HTERT RPE-1 (cell line): ENCODE results near the gene ITPR1.

Experiments
- in situ Hi-C: fragments of 300-500 bp; cut with MboI; formaldehyde crosslinking; loops from 4 replicates; pipeline ENCODE4 v1.14.3; 2020; ENCODE audit warnings: low sequenced_read_pairs

The ITPR1 gene

DNA sequence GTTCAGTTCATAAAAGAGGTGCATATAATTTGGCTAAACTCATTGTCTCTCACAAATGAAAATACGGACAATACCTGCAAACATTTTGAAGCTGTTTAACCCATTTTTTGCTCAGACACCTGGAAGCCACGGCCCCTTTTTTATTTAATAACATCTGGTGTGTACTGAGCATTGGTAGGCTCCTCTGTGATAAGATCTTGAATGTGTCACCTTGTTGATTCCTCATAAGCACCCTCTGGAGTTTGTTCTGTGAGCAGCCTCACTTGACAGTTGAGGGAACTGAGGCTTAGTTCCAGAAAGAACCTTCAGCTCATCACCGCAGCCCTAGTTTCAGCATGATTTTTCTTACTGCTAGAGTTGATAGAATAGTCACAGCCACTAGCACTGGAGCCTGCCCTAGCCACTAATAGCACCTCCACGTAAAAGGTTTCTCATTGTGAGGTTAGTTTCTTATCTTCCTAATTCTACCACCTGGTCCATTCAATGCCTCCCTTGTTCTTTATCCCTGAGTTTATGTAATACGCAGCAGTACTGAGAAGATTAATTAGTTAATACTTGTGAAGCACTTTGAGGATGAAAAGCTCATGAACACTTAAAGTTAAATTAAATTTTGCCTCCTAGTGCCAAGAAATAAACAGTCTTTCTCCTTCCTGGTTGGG lies 71.9 kb downstream of the ITPR1 start:
- in situ Hi-C loops, result no loop called here

DNA sequence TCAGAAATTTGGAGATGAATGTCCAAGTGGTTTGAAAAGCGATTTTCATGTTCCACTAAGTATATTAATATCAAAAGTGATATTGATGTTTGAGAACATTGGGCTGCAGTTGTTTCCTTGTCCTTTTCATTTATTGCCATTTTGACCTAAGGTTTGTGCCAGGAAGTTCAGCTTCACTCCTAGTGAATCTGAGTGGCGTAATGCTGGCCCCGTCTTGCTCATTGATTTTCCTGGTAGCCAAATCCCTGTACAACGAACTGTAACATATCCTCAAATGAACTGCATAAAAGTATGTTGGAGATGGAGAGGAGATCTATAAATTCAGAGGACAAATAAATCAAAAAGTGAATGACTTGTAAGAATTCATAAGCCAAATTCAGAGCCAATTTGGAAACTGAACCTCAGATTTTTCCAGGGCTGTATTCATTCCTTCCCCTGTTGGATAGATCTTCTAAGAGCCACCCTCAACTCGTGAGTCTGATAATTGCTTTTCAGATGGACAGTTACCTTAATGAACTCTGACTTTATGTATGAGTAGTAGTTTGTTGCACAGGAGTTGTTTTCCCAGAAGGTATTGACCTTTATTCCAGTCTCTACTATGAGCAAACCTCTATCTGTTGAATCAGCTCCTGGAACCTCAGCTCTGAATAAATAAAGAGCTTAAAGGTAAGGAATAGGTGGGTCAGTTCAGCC lies 72.8 kb downstream of the ITPR1 start:
- in situ Hi-C loops, result no loop called here

DNA sequence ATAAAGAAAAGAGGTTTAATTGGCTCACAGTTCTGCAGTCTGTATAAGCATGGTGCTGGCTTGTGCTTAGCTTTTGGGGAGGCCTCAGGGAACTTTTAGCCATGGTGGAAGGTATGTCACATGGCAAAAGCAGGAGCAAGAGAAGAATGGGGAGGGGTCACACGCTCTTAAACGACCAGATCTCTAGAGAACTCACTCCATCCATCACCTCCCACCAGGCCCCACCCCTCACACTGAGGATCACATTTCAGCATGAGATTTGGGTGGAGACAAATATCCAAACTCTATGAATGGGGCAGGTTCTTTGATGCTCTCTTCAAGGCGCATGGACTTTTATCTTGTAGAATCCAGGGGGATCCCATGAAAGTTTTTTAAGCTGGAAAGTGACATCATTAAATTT lies 75.7 kb downstream of the ITPR1 start:
- in situ Hi-C loops, result no loop called here

DNA sequence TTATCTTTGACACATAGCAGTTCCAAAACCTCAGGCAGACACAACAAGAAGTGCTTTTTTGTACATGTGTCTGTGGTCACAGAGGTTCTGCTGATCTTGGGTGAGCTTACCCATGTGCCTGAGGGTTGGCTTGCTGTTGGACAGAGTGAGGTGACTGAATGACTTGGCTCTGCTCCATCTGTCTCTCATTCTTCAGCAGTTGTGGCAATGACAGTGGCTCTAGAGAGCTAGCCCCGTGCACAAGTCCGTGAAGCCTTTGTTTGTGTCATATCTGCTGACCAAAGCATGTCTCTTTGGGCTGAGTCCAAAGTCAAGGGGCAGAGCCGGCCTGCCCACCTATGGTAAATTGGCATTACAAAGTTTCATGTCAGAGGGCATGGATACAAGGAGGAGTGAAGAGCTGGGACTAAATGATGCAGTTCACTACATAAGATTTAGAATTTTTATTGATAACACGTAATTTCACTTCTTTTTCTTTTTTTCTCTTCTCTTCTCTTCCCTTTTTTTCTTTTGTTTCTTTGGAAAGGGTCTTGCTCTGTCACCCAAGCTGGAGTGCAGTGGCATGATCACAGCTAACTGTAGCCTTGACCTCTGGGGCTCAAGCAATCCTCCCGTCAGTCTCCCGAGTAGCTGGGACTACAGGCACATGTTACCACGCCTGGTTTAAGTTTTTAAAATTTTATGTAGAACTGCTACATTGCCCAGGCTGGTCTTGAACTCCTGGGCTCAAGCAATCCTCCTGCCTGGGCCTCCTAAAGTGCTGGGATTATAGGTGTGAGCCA lies 77.9 kb downstream of the ITPR1 start:
- in situ Hi-C loops, result no loop called here

DNA sequence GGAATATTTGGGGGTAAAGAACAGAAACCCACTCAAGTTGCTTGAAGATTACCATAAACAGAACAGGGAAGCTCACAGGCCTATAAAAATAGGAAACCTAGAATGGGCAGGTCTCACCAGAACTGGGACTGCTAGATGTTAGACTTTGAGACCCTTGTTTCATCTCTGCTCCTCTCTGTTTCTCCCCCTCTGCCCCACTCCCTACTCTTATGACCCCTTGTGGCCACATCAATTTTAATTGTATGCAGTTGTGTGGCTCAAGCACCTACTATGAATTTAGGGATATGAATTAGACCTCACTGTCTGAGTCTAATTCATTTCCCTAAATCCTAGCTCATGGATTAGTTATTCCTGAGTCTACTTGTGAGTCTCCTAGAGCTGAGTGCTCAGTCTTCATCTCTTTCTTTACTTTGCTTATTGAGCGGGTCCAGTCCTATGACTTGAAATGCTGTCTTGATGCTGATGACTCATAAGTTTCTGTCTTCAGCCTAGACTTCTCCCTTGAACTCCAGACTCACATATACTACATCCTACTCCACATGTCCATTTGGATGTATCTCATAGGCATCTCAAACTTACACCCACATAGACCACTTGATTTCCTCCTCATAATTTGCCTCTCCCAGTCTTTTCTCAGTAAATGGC lies 78.7 kb downstream of the ITPR1 start:
- in situ Hi-C loops, result no loop called here

DNA sequence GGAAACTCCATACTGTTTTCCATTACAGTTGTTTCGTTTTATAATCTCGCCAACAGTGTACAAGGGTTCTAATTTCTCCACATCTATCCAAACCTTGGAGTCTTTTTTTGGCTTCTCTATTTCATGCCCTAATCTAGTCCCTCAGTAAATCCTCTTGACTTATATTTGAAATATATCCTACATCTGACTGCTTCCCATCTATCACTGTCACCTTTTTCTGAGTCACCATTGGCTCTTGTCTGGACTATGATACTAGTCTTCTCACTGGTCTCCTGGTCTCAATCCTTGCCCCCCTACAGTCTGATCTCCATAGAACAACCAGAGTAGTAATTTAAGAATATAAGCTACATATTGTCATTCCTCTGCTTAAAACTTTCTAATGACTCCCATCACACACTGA lies 80.0 kb downstream of the ITPR1 start:
- in situ Hi-C loops, result no loop called here

DNA sequence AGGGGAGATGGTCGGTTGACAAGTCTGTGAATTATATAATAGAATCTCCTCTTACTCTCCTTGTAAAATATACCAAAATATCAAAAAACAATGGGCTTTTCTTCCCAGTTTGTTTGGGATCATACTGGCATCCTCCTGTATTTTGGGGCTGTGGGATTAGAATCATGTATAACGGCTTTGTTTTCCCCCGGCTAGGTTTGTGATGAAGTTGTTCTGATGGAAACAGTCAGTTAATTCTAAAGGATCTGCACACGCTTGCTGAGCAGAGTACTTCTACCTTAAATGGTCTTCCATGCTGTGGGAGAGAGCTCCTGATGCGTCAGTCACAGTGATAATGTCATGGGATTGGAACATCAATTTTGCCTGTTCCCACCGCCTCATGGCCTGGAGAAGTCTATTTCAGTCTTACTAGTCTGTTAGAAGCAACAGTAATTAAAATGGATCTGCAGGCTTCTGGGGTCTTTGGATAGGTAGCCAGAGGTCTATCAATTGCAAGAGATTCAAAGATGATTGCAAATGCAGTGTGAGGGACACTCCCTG lies 81.3 kb downstream of the ITPR1 start:
- in situ Hi-C loops, result no loop called here

DNA sequence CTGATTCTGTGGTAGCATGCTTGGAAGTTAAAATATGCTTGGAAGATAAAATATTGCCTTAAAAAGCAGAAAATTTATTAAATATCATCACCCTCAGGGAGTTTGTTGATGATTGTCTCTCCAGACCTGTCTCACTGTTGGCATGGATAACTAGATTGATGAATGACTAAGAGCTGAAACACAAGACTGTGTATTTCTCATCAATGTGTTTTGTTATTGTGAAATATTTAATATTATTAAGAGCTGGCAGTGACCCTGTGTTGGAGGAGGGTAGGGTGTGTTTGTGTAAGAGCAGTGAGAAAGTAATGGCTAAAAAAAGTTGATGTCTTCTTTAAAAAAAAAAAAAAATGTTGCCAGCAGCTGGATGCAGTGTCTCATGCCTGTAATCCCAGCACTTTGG lies 82.2 kb downstream of the ITPR1 start:
- in situ Hi-C loops, result no loop called here

DNA sequence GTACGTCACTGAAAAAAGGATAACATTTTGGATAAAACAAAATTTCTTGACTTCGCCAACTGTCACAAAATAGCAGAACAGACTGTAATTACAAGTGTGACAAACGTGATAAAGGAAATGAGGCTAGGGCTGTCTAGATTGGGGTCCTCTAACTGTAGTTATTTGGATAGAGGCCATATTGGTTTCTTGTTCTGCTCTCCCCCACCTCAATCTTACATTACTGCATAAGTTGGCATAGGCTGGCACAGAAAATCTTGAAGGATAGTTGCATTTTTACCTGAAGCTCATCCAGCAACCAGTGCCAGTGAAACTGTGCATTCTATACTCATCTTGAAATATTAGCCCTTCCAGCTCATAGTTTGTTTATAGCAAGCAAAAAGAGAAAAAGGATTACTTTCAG lies 84.6 kb downstream of the ITPR1 start:
- in situ Hi-C loops, result no loop called here

DNA sequence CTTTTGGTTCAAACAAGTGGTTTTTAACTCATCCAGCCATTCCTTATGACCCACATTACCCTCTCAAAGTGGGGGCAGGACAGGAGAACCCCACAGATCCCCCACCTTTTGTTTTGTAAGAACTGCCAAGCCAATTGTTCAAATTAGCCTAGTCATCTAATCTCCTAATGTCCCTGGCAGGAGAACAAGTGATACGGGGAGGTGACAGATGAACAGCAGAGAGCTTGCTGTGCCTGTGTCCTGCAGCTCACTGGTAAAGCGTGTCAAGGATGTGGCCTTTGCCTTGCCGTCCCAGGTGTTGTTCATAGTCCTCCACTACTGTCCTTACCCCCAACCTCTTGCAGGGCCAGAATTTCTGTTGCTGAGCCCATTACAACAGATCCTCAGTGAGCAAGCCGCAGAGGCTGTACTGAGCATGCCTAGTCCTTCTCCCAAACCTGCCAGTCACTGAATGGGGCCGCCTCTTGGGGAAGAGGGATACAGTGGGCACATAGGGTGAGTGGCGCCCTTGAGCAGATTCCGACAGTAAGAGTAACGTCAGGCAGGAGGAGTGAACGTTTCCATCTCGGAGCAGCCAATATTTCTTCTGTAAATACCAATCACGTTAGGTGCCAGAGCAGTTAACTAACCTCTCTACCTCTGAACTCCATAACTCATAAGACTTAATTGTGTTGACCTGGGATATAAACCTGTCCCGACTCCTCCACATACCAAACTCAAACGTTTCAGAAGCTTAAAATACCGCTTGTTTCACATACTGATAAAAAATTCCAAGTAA lies 87.4 kb downstream of the ITPR1 start:
- in situ Hi-C loops, result no loop called here

DNA sequence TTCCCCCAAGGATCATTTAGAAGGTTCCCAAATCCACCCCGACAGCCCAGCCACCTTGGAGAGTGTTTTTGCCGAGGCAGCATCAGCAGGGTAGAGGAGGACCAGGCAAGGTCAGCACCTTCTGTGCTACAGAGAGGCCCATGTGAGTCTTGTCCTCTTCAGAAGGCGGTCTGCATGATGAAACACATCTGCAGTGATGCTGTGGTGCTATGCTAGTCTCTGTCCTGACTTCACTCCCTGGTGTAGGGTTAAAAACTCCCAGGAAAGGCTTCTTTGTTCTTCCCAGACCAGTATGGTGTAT lies 87.9 kb downstream of the ITPR1 start:
- in situ Hi-C loops, result no loop called here

DNA sequence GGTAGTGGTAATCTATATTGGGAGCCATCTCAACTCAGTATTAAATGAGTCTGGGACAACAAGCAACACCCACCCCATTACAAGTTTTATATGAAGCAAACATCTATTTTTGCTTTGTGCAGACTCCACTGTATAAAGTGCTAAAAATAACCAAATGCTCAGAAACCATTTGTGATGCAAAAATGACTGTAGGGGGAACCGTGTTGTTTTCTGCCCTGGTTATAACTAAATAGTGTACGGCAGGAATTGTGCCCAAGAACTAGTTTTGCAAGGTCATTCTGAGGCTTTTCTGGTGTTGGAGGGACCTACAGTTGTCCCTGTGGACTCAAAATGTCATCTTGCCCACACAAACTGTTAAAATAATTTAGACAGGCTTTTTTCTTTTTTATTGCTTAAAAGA lies 88.3 kb downstream of the ITPR1 start:
- in situ Hi-C loops, result no loop called here

DNA sequence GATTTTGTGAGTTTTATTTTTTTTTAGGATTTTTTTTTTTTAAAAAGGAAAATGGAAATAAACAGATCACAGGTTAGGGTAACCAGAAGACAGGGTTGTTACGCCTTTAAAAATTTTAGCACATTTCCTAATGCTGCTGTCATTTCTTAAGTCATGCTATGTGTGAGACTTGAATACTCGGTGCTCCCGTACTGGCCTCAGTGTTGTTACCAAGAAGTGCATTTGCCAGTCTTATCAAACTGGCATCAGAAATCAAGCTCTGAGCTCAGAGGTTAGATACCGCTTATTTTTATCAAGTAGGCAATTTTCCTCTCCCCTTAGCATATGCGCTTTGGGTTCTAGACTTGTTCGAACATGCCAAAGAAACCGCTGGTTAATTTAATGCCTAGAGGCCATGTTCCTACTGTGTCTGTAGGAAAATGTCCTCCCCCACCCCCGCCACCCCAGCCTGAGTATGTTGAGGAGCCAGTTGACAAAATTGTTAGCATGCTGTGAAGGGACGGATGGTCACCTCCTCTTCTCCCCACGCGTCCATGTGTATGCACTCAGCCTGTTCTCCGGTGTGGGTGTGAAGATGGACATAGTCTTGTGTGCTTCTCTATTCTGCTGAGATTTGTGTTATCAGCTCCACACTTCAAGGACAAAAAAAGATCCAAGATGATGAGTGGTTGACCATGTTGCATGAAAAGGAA lies 88.9 kb downstream of the ITPR1 start:
- in situ Hi-C loops, result no loop called here

DNA sequence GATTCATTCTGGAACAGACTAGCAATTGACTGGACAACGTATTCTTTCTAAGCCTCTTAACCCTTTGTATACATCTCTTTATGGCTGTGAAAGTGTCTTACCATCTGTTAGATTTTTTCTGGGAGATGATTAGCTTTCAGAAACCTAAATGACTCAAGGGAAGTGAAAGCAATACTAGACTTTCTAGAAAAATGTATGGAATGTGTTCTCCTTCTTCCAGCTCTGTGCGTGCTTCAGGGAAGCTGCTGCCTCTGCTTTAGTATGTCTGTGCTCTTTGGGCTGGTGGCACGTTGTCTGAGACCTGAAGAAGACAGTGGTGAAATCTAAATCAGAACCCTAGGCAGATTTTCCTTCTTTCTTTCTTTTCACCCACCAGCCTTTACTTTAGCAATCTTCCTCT lies 89.5 kb downstream of the ITPR1 start:
- in situ Hi-C loops, result no loop called here

DNA sequence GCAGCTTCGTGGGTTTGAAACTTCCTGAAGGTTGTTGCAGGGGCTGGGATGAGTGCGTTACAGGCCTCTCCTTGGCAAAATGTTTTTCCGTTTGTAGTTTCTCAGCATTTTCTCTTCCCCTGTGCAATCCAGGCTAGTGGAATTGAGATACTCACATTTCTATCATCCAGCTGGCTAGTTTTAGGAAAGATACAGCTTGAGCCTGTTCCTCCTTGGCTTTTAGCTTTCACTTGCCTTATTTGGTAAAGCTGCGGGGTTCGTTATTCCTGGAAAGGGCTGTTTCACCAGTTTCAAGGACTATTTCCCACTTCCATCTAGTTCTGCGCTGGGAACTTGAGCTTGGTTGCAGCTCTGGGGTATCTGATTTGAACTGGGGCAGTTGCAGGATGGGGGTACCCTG lies 90.3 kb downstream of the ITPR1 start:
- in situ Hi-C loops, result no loop called here

DNA sequence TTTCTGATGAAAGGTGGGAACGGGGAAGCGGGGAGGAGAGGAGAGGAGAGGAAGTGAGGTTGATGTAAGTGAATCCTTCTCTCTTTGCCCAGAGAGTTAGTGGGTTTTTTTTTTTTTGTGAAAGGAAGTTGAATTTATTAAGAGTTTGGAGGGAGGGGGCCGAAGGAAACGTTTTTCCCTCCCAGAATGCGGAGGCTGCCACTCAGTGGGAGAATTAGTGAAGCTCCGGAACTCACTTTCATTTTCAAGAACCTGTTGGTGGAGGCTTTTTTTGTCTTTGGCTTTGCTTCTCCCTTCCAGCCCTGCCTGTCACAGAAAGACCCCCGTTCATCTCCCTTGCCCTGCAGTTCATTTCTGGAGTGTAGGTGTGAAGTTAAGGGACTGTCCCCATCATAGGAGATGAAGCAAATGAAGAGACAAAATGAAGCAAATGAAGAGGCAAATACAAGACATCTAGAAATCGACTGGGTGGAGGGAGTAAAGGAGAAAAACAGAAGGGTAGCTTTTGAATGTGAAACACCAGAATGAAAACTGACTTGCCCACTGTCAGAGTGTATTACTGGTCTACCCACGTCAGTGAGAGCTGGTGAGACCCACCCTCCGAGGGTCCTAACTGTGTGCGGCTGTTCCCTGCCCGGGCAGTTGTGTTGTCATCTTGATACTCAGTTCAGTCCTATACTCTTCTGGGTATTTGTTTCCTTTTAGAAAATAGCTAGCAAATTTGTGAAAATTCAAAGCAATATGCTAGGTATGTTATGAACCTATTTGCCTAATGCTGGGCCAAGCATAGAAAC lies 91.5 kb downstream of the ITPR1 start:
- in situ Hi-C loops, result no loop called here

DNA sequence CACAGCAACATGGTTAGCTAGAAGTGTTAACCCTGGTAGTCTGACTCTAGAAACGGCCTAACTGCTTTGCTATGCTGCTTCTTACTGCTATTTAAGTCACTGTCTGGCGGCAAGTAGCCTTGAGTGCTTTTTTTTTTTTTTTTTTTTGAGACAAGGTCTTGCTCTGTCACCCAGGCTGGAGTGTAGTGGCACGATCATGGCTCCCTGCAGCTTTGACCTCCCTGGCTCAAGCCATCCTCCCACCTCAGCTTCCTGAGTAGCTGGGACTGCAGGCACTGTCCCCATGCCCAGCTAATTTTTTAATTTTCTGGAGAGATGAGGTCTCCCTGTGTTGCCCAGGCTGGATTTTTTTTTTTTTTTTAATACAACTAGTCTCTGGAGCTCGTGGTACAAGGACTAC lies 93.2 kb downstream of the ITPR1 start:
- in situ Hi-C loops, result no loop called here

DNA sequence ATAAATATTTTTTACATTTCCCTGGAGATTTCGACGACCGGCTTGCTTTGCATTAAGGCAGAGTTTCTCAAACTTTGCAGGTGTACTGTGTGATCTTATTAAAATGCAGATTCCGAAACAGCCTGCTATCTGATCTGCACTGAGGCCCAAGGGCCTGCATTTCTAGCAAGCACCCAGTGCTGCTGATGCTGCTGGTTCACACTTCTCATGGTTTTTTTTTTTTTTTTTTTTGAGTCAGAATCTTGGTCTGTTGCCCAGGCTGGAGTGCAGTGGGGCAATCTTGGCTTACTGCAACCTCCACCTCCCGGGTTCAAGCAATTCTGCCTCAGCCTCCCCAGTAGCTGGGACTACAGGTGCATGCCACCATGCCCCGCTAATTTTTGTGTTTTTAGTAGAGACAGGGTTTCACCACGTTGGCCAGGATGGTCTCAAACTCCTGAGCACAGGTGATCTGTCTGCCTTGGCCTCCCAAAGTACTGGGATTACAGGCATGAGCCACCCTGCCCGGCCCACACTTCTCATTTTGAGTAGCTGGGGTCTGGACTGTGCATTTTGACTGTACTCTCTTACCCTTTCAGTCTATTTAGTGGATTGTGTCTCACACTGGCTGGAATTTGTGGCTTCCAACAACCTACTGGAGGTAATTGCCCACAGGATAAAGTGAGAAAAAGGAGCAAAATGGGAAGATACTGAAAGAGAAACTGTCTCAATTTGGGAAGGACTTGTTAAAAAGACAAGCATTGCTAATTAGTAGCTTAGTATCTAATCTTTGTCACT lies 94.1 kb downstream of the ITPR1 start:
- in situ Hi-C loops, result no loop called here

DNA sequence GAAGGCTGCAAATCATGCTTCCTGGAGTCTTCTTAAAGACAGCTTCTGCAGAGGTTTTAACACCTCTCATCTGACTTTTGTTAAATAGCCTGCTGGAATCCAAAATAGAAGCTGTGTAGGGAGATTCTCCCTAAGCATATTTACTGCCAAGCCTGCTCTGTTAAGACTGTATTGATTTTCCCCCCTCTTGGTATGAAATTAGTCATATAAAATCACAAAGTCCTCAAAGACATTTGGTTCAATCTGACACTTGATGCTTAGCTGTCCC lies 94.6 kb downstream of the ITPR1 start:
- in situ Hi-C loops, result no loop called here
